GM23248 (cell line): ENCODE measurements around the gene GSTM2.

Experiments
- EZH2 ChIP-seq: fragments of 200-600 bp; sonication (generic); IDR thresholded peaks from 2 replicates; pipeline ENCODE4 v1.6.1; 2018; ENCODE audit warnings: antibody characterized with exemption, mild to moderate bottlenecking; ENCODE audit not compliant: insufficient read depth, poor library complexity, severe bottlenecking
- EZH2phosphoT487 ChIP-seq: fragments of 200-600 bp; sonication (generic); IDR thresholded peaks from 2 replicates; pipeline ENCODE4 v1.6.1; 2018; ENCODE audit warnings: antibody characterized with exemption, moderate library complexity, mild to moderate bottlenecking, low read depth; ENCODE audit not compliant: insufficient read depth

- TF ChIP-seq EZH2 (no peak), EZH2phosphoT487 (no peak)
These were observed 44.2 kb upstream of the GSTM2 start for GRCh38 chr1:109623601-109624161.
